HepG2 (cell line): ENCODE results near the gene INAFM1. TPM values are rescaled to one million over a fixed set of nuclear protein-coding genes. Genes with fewer than 3 reads are reported as not detected.
A peak's percentile ranks its signal among the peaks of the same experiment; 100 is the strongest.

Source experiments
- CEBPB ChIP-seq: IDR thresholded peaks from 2 replicates; pipeline ENCODE4 v1.6.1; 2011; ENCODE audit warnings: low read depth, low read length, improper control_type of control experiment, borderline replicate concordance
- GATAD2A ChIP-seq: IDR thresholded peaks from 2 replicates; pipeline ENCODE4 v1.6.1; 2016
- GPN1 ChIP-seq: sonication (generic); formaldehyde crosslinking; IDR thresholded peaks from 2 replicates; pipeline ENCODE4 v1.5.1; 2020; ENCODE audit warnings: missing genetic modification reagents, borderline replicate concordance
- HNRNPUL1 ChIP-seq: fragments of 200-400 bp; formaldehyde crosslinking; IDR thresholded peaks from 2 replicates; pipeline ENCODE4 v1.6.1; 2017; ENCODE audit warnings: low read depth, mild to moderate bottlenecking, low read length, moderate library complexity
- IRF9 ChIP-seq: sonication (generic); formaldehyde crosslinking; IDR thresholded peaks from 2 replicates; pipeline ENCODE4 v1.8.0; 2022; ENCODE audit warnings: missing genetic modification reagents, mild to moderate bottlenecking, borderline replicate concordance
- KLF13 ChIP-seq: sonication (generic); formaldehyde crosslinking; IDR thresholded peaks from 2 replicates; pipeline ENCODE4 v1.4.0; 2020; ENCODE audit warnings: mild to moderate bottlenecking, missing genetic modification reagents
- PBX3 ChIP-seq: sonication (generic); formaldehyde crosslinking; IDR thresholded peaks from 2 replicates; pipeline ENCODE4 v1.8.1; 2023; ENCODE audit warnings: missing genetic modification reagents, inconsistent platforms, borderline replicate concordance
- PRDM10 ChIP-seq: sonication (generic); formaldehyde crosslinking; IDR thresholded peaks from 2 replicates; pipeline ENCODE4 v1.4.0; 2020; ENCODE audit warnings: low read depth, missing genetic modification reagents
- TCF7L2 ChIP-seq: IDR thresholded peaks from 2 replicates; pipeline ENCODE4 v1.6.1; 2011; ENCODE audit warnings: mild to moderate bottlenecking, low read depth, low read length, moderate library complexity
- ZBTB33 ChIP-seq: sonication (generic); formaldehyde crosslinking; IDR thresholded peaks from 2 replicates; pipeline ENCODE4 v1.4.0; 2020; ENCODE audit warnings: missing genetic modification reagents
- ZBTB43 ChIP-seq: sonication (generic); formaldehyde crosslinking; conservative IDR thresholded peaks from 2 replicates; pipeline ENCODE4 v1.4.0; 2020; ENCODE audit warnings: missing genetic modification reagents
- ZBTB7B ChIP-seq: sonication (generic); formaldehyde crosslinking; IDR thresholded peaks from 2 replicates; pipeline ENCODE4 v1.4.0; 2020; ENCODE audit warnings: missing genetic modification reagents
- ZFP82 ChIP-seq: sonication (generic); formaldehyde crosslinking; IDR thresholded peaks from 2 replicates; pipeline ENCODE4 v1.5.1; 2020; ENCODE audit warnings: mild to moderate bottlenecking, missing genetic modification reagents, borderline replicate concordance
- ZNF329 ChIP-seq: sonication (generic); formaldehyde crosslinking; IDR thresholded peaks from 2 replicates; pipeline ENCODE4 v1.9.0; 2021; ENCODE audit warnings: low read depth, mild to moderate bottlenecking, missing genetic modification reagents
- ZNF687 ChIP-seq: sonication (generic); formaldehyde crosslinking; IDR thresholded peaks from 2 replicates; pipeline ENCODE4 v1.5.1; 2020; ENCODE audit warnings: mild to moderate bottlenecking, missing genetic modification reagents, moderate library complexity
- ZNF891 ChIP-seq: sonication (generic); formaldehyde crosslinking; IDR thresholded peaks from 2 replicates; pipeline ENCODE4 v1.5.0; 2020; ENCODE audit warnings: mild to moderate bottlenecking, missing genetic modification reagents
- ZSCAN30 ChIP-seq: sonication (generic); formaldehyde crosslinking; IDR thresholded peaks from 2 replicates; pipeline ENCODE4 v1.5.0; 2020; ENCODE audit warnings: mild to moderate bottlenecking, missing genetic modification reagents
- polyA plus RNA-seq, 8 experiments: library from polyadenylated mRNA; depleted of rRNA in 3 of 8; stranded (reverse) in 7 of 8; unstranded in 1 of 8; fragments of >200 nt; fragmentation: Illumina TruSeq in 4 of 8; extraction: Trizol in 4 of 8; gene quantifications; 2 replicates each; pipeline versions ENCODE4 v1.2.1 to v1.2.3, GENCODE V29; 2011 to 2016; ENCODE audit warnings: low read depth in 4 of 8, missing spikeins in 1 of 8, mixed read lengths in 1 of 8; ENCODE audit not compliant: insufficient read depth in 1 of 8
- total RNA-seq, 5 experiments: library from RNA; depleted of rRNA; stranded (reverse); fragments of >200 nt; fragmentation: Illumina TruSeq; extraction: Trizol; gene quantifications; 2 replicates each; pipeline ENCODE4 v1.2.3, GENCODE V29; 2016; ENCODE audit warnings: low read depth in 1 of 5

INAFM1 gene
- total and polyA plus RNA-seq, 2 of the 13 experiments (the other 11 are each of a cell fraction or from before 2014, with no cell fraction given) = 0.88 to 1.9 TPM

GRCh38 chr19:47310819-47311218 is 36.1 kb downstream of the INAFM1 start (continued):
- no peak for TF ChIP-seq ZNF329 (CRISPR knock-in tag)
- no peak for TF ChIP-seq PRDM10 (CRISPR knock-in tag)
- no peak for TF ChIP-seq ZBTB7B (CRISPR knock-in tag)
- no peak for TF ChIP-seq PBX3 (CRISPR knock-in tag)
- TF ChIP-seq KLF13 (CRISPR knock-in tag) = no peak
- TF ChIP-seq ZBTB33 = no peak
- no peak for TF ChIP-seq HNRNPUL1
- peak; percentile 82 for TF ChIP-seq GATAD2A
- no peak for TF ChIP-seq ZFP82 (CRISPR knock-in tag)
- TF ChIP-seq CEBPB = peak; percentile 91
- no peak for TF ChIP-seq GPN1 (CRISPR knock-in tag)
- no peak for TF ChIP-seq ZNF891 (CRISPR knock-in tag)
- no peak for TF ChIP-seq IRF9 (CRISPR knock-in tag)
- TF ChIP-seq ZBTB43 = no peak
- no peak for TF ChIP-seq ZNF687 (CRISPR knock-in tag)
- no peak for TF ChIP-seq ZSCAN30 (CRISPR knock-in tag)
- no peak for TF ChIP-seq TCF7L2
